HepG2 (cell line): ENCODE data around the gene ADGRB3. TPM values are rescaled to one million over a fixed set of nuclear protein-coding genes. Genes with fewer than 3 reads are reported as not detected.

Experiments used
- ATAC-seq: fragments of 200-7000 bp; cut with Tn5 transposase; 3 replicates; pipeline ENCODE4 v1.9.1; 2020; ENCODE audit warnings: mild to moderate bottlenecking, moderate library complexity
- BruUV-seq: library from RNA; stranded (reverse); fragments of 400-500 nt; replicated peaks from 2 replicates; lab custom pipeline; 2021; lab: Mats Ljungman, UMichigan
- CTCF ChIA-PET: fragments of 300-600 bp; formaldehyde crosslinking; extraction: SDS; loops from one replicate; lab custom pipeline; 2021; ENCODE audit warnings: low total read pairs, inconsistent platforms, low intra/inter-chr PET ratio; lab: Yijun Ruan, JAX
- POLR2A ChIA-PET: fragments of 350-600 bp; sonication (Branson Sonifier 250); formaldehyde crosslinking; loops from one replicate; lab custom pipeline; 2020; ENCODE audit warnings: antibody characterized with exemption, inconsistent platforms; lab: Yijun Ruan, JAX
- DNase-seq: peaks from one replicate; pipeline ENCODE4 v3.0.0-alpha.2; 2015; ENCODE audit warnings: low spot score
- FAIRE-seq: peaks from 3 replicates; lab custom pipeline; 2011; peaks lifted over from hg19 to GRCh38; lab: Jason Lieb, UNC
- H2AFZ ChIP-seq: one replicate; pipeline ENCODE4 v1.6.1; 2011; ENCODE audit warnings: low read length, inconsistent platforms
- H3K27ac ChIP-seq: fragments of 300-600 bp; 3 replicates; pipeline ENCODE4 v1.8.0; 2011; ENCODE audit warnings: mixed run types, mild to moderate bottlenecking, mixed read lengths, low read length, inconsistent platforms; ENCODE audit not compliant: insufficient read depth; ENCODE audit errors: extremely low read length
- H3K27me3 ChIP-seq, 2 experiments: fragments of 200-600 bp in 1 of 2; 2 replicates in 1 of 2; 3 replicates in 1 of 2; pipeline versions ENCODE4 v1.6.0 to v1.8.0; 2011; ENCODE audit warnings: low read length in 2 of 2, mild to moderate bottlenecking in 2 of 2, moderate library complexity in 2 of 2, inconsistent platforms in 1 of 2; ENCODE audit not compliant: insufficient read depth in 2 of 2, control insufficient read depth in 1 of 2
- H3K36me3 ChIP-seq, 2 experiments: fragments of 200-600 bp in 1 of 2; replicated peaks in 1 of 2; 2 replicates in 1 of 2; 3 replicates in 1 of 2; pipeline versions ENCODE4 v1.5.1 to v1.8.0; 2011; ENCODE audit warnings: low read length in 2 of 2, inconsistent platforms in 1 of 2; ENCODE audit not compliant: insufficient read depth in 2 of 2, control insufficient read depth in 1 of 2
- H3K4me1 ChIP-seq: 2 replicates; pipeline ENCODE4 v1.5.1; 2012; ENCODE audit warnings: low read length, inconsistent platforms; ENCODE audit not compliant: insufficient read depth
- H3K4me2 ChIP-seq: 2 replicates; pipeline ENCODE4 v1.6.0; 2011; ENCODE audit warnings: low read depth, low read length, inconsistent platforms
- H3K4me3 ChIP-seq, 3 experiments: fragments of 200-600 bp in 1 of 3; sonication (generic), shearing (Covaris generic) in 1 of 3; replicated peaks in 1 of 3; 2 replicates each; pipeline ENCODE4 v1.5.1; 2011 to 2016; ENCODE audit warnings: low read length in 3 of 3, inconsistent platforms in 2 of 3, low read depth in 2 of 3, mild to moderate bottlenecking in 2 of 3, control low read depth in 1 of 3, mixed read lengths in 1 of 3; ENCODE audit not compliant: insufficient read depth in 1 of 3
- H3K79me2 ChIP-seq: one replicate; pipeline ENCODE4 v1.6.1; 2011; ENCODE audit warnings: low read length, inconsistent platforms; ENCODE audit not compliant: insufficient read depth
- H3K9ac ChIP-seq: 2 replicates; pipeline ENCODE4 v1.6.0; 2011; ENCODE audit warnings: mild to moderate bottlenecking, low read depth, low read length, inconsistent platforms; ENCODE audit not compliant: insufficient read depth
- H3K9me3 ChIP-seq: 2 replicates; pipeline ENCODE4 v1.5.1; 2012; ENCODE audit warnings: mild to moderate bottlenecking, low read length
- H4K20me1 ChIP-seq: 2 replicates; pipeline ENCODE4 v1.6.0; 2011; ENCODE audit warnings: inconsistent platforms, mild to moderate bottlenecking, low read length, moderate library complexity; ENCODE audit not compliant: insufficient read depth
- ARID4A ChIP-seq: sonication (generic); formaldehyde crosslinking; IDR thresholded peaks from 2 replicates; pipeline ENCODE4 v1.5.0; 2020; ENCODE audit warnings: mild to moderate bottlenecking, missing genetic modification reagents, borderline replicate concordance
- DDIT3 ChIP-seq: sonication (generic); formaldehyde crosslinking; IDR thresholded peaks from 2 replicates; pipeline ENCODE4 v1.4.0; 2020; ENCODE audit warnings: mild to moderate bottlenecking, missing genetic modification reagents
- FOXK1 ChIP-seq: sonication (generic); formaldehyde crosslinking; IDR thresholded peaks from 2 replicates; pipeline ENCODE4 v1.4.0; 2020; ENCODE audit warnings: low read depth, missing genetic modification reagents, borderline replicate concordance
- HDAC6 ChIP-seq: fragments of 200-600 bp; sonication (generic); IDR thresholded peaks from 2 replicates; pipeline ENCODE4 v1.7.0; 2017; ENCODE audit warnings: mild to moderate bottlenecking, antibody characterized with exemption, low read length, low read depth
- HIVEP1 ChIP-seq: sonication (generic); formaldehyde crosslinking; IDR thresholded peaks from 2 replicates; pipeline ENCODE4 v1.4.0; 2020; ENCODE audit warnings: mild to moderate bottlenecking, missing genetic modification reagents
- ISL2 ChIP-seq: sonication (generic); formaldehyde crosslinking; IDR thresholded peaks from 2 replicates; pipeline ENCODE4 v1.5.0; 2020; ENCODE audit warnings: missing genetic modification reagents
- NAIF1 ChIP-seq: sonication (generic); formaldehyde crosslinking; IDR thresholded peaks from 2 replicates; pipeline ENCODE4 v1.5.0; 2020; ENCODE audit warnings: mild to moderate bottlenecking, missing genetic modification reagents, borderline replicate concordance
- PREB ChIP-seq: sonication (generic); formaldehyde crosslinking; IDR thresholded peaks from 2 replicates; pipeline ENCODE4 v1.4.0; 2020; ENCODE audit warnings: missing genetic modification reagents
- ZC3H4 ChIP-seq: sonication (generic); formaldehyde crosslinking; IDR thresholded peaks from 2 replicates; pipeline ENCODE4 v1.4.0; 2020; ENCODE audit warnings: missing genetic modification reagents, borderline replicate concordance
- ZNF10 ChIP-seq: sonication (generic); formaldehyde crosslinking; IDR thresholded peaks from 2 replicates; pipeline ENCODE4 v1.4.0; 2020; ENCODE audit warnings: mild to moderate bottlenecking, low read depth, missing genetic modification reagents, borderline replicate concordance
- ZNF280B ChIP-seq: sonication (generic); formaldehyde crosslinking; IDR thresholded peaks from 2 replicates; pipeline ENCODE4 v1.5.0; 2020; ENCODE audit warnings: missing genetic modification reagents, mild to moderate bottlenecking, borderline replicate concordance
- ZNF550 ChIP-seq: sonication (generic); formaldehyde crosslinking; IDR thresholded peaks from 2 replicates; pipeline ENCODE4 v1.4.0; 2020; ENCODE audit warnings: mild to moderate bottlenecking, missing genetic modification reagents, borderline replicate concordance
- ZNF768 ChIP-seq: sonication (generic); formaldehyde crosslinking; IDR thresholded peaks from 2 replicates; pipeline ENCODE4 v1.4.0; 2020; ENCODE audit warnings: missing genetic modification reagents
- WGBS: methylation state at CpG from one replicate; pipeline ENCODE4 v1.1.6; 2017; ENCODE audit warnings: low lambda C conversion rate; 5-methylcytosine and 5-hydroxymethylcytosine counted together
- in situ Hi-C: cut with HindIII; loops from 2 replicates; pipeline ENCODE4 v1.10.0; 2017; ENCODE audit warnings: low pct_unique_long_range_greater_than_20kb; ENCODE audit not compliant: extremely low pct_ligation_motif_present
- intact Hi-C: fragments of 100-400 bp; cut with micrococcal nuclease; formaldehyde crosslinking; loops from one replicate; pipeline ENCODE4 v1.10.0; 2022; ENCODE audit not compliant: unreplicated experiment
- polyA plus RNA-seq, 8 experiments: library from polyadenylated mRNA; depleted of rRNA in 3 of 8; stranded (reverse) in 7 of 8; unstranded in 1 of 8; fragments of >200 nt; fragmentation: Illumina TruSeq in 4 of 8; extraction: Trizol in 4 of 8; gene quantifications; 2 replicates each; pipeline versions ENCODE4 v1.2.1 to v1.2.3, GENCODE V29; 2011 to 2016; ENCODE audit warnings: low read depth in 4 of 8, missing spikeins in 1 of 8, mixed read lengths in 1 of 8; ENCODE audit not compliant: insufficient read depth in 1 of 8
- total RNA-seq, 5 experiments: library from RNA; depleted of rRNA; stranded (reverse); fragments of >200 nt; fragmentation: Illumina TruSeq; extraction: Trizol; gene quantifications; 2 replicates each; pipeline ENCODE4 v1.2.3, GENCODE V29; 2016; ENCODE audit warnings: low read depth in 1 of 5

Gene ADGRB3
- total and polyA plus RNA-seq, 2 of the 13 experiments (the other 11 are each of a cell fraction or from before 2014, with no cell fraction given) = not detected

GRCh38 chr6:69185276-69185675 is 550.2 kb downstream of the ADGRB3 start:
- ChIA-PET CTCF (no interaction called here), POLR2A (no interaction called here)
- H3K36me3 ChIP-seq = no peaks in the 10 kb centered on the region
- no peak overlapping the region for H3K4me2 ChIP-seq
- no peak overlapping the region for H3K27ac ChIP-seq
- in situ Hi-C loops = no loop called here
- FAIRE-seq = no peak
- H3K9me3 ChIP-seq = no peaks in the 10 kb centered on the region
- intact Hi-C loops = no loop called here
- no peak overlapping the region for H3K9ac ChIP-seq
- H3K4me1 ChIP-seq = no peaks in the 10 kb centered on the region
- DNase-seq = no peak
- H2AFZ ChIP-seq = no peak overlapping the region
- no peak overlapping the region for H3K4me3 ChIP-seq
- no peak for ATAC-seq
- no peaks in the 10 kb centered on the region for H3K27me3 ChIP-seq
- 0% methylated on average over 3 of the region's 3 CpGs for WGBS
- no peaks in the 10 kb centered on the region for H3K79me2 ChIP-seq
- no TSS peak for BruUV-seq
- no peaks in the 10 kb centered on the region for H4K20me1 ChIP-seq
- TF ChIP-seq ZNF550 (CRISPR knock-in tag) (no peak), ZC3H4 (CRISPR knock-in tag) (no peak), ZNF768 (CRISPR knock-in tag) (no peak), NAIF1 (CRISPR knock-in tag) (no peak), FOXK1 (CRISPR knock-in tag) (no peak), HDAC6 (no peak), HIVEP1 (CRISPR knock-in tag) (no peak), DDIT3 (no peak), ARID4A (CRISPR knock-in tag) (no peak), ZNF10 (CRISPR knock-in tag) (no peak), ISL2 (no peak), PREB (CRISPR knock-in tag) (no peak), ZNF280B (CRISPR knock-in tag) (no peak)
